ENCODE data around the gene FITM1. TPM values are rescaled to one million over a fixed set of nuclear protein-coding genes. Genes with fewer than 3 reads are reported as not detected.

FITM1 gene
- total RNA-seq, 4 donors from 2014 or later, result 0.27 to 0.67 TPM; not detected in 2

DNA sequence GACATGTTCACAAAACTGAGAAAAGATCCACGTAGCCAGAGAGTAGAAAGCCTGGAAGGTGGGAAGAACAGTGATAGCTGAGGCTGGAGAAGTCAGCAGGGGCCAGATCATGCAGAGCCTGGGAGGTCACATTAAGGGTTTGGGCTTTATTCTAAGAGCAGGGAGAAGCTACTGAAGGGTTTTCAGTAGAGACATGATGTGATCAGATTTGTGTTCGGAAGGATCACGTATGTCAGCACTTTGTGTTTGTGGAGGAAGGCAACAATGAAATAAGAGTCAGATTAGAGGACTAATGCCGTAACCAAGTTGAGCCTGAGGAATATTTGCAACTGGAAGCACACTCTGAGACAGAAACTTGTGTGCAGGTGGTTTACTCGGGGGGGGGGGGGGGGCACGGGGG lies 40.6 kb upstream of the FITM1 start:
- no peaks in the 10 kb centered on the region for H3K9me3 ChIP-seq
- WGBS, 2 donors (ENCODE audit: low coverage in 1 of 2), result 83 to 87% methylated on average over 3 to 5 of the region's 6 CpGs
- no peak for ATAC-seq
- H3K4me3 ChIP-seq, result no peak overlapping the region
- H3K27me3 ChIP-seq, result no peaks in the 10 kb centered on the region
- H3K27ac ChIP-seq, result no peak overlapping the region
- no peaks in the 10 kb centered on the region for H3K36me3 ChIP-seq
- TF ChIP-seq POLR2A (IDR thresholded peaks at IDR 0.05) (no peak), POLR2AphosphoS5 (IDR thresholded peaks at IDR 0.05) (no peak), EP300 (IDR thresholded peaks at IDR 0.05) (no peak)
- TF ChIP-seq, protein P1, sequence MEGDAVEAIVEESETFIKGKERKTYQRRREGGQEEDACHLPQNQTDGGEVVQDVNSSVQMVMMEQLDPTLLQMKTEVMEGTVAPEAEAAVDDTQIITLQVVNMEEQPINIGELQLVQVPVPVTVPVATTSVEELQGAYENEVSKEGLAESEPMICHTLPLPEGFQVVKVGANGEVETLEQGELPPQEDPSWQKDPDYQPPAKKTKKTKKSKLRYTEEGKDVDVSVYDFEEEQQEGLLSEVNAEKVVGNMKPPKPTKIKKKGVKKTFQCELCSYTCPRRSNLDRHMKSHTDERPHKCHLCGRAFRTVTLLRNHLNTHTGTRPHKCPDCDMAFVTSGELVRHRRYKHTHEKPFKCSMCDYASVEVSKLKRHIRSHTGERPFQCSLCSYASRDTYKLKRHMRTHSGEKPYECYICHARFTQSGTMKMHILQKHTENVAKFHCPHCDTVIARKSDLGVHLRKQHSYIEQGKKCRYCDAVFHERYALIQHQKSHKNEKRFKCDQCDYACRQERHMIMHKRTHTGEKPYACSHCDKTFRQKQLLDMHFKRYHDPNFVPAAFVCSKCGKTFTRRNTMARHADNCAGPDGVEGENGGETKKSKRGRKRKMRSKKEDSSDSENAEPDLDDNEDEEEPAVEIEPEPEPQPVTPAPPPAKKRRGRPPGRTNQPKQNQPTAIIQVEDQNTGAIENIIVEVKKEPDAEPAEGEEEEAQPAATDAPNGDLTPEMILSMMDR (IDR thresholded peaks at IDR 0.05), result no peak
- peaks cover 0 to 20% (median 1%) of the 10 kb centered on the region in 3 donors for H3K4me1 ChIP-seq

DNA sequence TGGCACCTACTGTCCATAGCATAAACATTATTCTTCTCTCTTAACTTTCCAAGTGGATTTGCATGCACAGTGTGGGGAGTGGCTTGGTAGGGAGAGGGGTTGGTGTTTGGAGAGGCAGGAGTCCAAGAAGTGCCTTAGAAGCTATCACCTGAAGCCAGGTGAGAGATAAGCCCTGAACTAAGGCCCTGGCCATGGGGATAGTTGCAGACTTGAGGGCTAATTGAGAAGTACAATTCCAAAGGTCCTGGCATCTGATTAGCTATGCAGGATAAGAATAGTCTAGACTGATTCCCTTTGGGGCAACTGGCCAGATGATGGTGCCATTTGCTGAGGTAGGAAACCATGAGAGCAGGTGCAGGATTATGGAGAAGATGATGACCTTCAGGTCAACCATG lies 38.4 kb upstream of the FITM1 start:
- ATAC-seq, result no peak
- TF ChIP-seq POLR2AphosphoS5 (IDR thresholded peaks at IDR 0.05), result no peak
- TF ChIP-seq EP300 (IDR thresholded peaks at IDR 0.05), result no peak
- TF ChIP-seq, protein P1 (IDR thresholded peaks at IDR 0.05), result no peak
- TF ChIP-seq POLR2A (IDR thresholded peaks at IDR 0.05), result no peak
- H3K36me3 ChIP-seq, result no peaks in the 10 kb centered on the region
- H3K9me3 ChIP-seq, result no peaks in the 10 kb centered on the region
- H3K27me3 ChIP-seq, result no peaks in the 10 kb centered on the region
- H3K27ac ChIP-seq, result peak overlapping the region in 1 of 4 donors; percentile 95
- H3K4me1 ChIP-seq, result peaks cover 0 to 31% (median 8%) of the 10 kb centered on the region in 3 donors
- H3K4me3 ChIP-seq, result no peak overlapping the region

DNA sequence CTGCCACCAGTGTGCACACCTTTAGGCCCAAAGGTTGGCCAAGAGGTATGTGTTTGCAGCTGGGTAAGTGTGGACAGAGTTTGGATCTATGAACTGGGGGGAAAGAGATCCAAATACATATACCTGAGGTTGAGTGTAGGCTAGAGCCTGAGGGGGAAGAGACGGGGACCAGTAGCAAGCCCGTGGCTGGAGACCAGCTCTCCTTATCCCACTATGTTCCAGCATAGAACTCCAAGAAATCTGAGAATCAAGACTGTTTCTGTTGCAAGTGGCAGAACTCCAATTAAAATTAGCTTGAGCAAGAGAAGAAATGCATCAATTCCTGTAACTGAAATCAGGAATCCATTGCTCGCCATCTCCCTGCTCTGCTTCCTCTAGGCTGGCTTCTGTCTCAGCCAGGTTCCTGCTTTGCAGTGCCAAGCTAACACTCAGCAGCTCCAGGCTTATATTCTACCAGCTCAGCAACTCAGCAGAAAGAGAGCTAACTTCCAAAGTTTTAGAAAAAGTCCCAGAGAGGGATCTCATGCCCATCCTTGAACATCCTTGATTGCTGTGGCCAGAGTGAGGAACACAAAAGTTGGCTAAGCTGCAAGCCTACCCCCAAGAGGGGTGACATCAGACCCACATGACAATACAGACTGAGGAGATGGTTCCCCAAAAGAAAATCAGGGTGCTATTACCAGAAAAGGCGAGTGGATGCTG lies 37.8 kb upstream of the FITM1 start:
- Histone ChIP-seq H3K4me3 (no peak overlapping the region), H3K9me3 (no peaks in the 10 kb centered on the region), H3K36me3 (peaks cover 0 to 1% of the 10 kb centered on the region in 2 donors), H3K27ac (peak overlapping the region in 3 of 4 donors; percentile 93 to 97 (median 95)), H3K27me3 (no peaks in the 10 kb centered on the region), H3K4me1 (peaks cover 0 to 31% (median 8%) of the 10 kb centered on the region in 3 donors)
- TF ChIP-seq EP300 (IDR thresholded peaks at IDR 0.05) (no peak), POLR2AphosphoS5 (IDR thresholded peaks at IDR 0.05) (no peak), POLR2A (IDR thresholded peaks at IDR 0.05) (no peak)
- TF ChIP-seq, protein P1 (IDR thresholded peaks at IDR 0.05), result no peak
- 96 to 100% methylated on average over 3 to 4 of the region's 4 CpGs for WGBS, 2 donors (ENCODE audit: low coverage in 1 of 2)
- ATAC-seq, result no peak

DNA sequence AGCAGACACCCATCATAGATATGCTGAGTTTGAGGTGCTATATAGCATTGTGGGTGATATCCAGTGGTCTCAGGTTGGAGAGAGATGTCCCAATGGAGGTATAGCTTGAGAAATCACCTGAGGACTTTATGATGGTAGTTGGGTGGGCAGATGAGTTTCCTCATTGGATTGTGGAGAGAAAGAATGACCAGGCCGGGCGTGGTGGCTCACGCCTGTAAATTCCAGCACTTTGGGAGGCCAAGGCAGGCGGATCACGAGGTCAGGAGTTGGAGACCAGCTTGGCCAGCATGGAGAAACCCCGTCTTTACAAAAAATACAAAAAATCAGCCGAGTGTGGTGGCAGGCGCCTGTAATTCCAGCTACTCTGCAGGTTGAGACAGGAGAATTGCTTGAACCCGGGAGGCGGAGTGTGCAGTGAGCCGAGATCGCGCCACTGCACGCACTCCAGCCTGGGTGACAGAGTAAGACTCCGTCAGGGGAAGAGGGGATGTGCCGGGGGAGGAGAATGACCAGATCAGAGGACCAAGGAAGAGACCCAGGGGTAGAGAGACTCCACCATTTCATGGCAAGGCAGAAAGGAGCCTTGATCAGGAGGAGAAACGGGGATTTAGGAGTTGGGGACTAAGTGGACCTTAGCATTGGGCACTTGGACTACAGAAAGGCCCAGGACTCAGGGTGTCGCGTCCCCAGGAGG lies 37.1 kb upstream of the FITM1 start:
- Histone ChIP-seq H3K4me3 (peak overlapping the region in 1 of 2 donors; percentile 94), H3K9me3 (no peaks in the 10 kb centered on the region), H3K27me3 (no peaks in the 10 kb centered on the region), H3K27ac (peak overlapping the region; percentile 62 to 97 (median 94)), H3K4me1 (peaks cover 0 to 31% (median 8%) of the 10 kb centered on the region in 3 donors), H3K36me3 (peaks cover 0 to 8% of the 10 kb centered on the region in 2 donors)
- no peak for TF ChIP-seq POLR2A (IDR thresholded peaks at IDR 0.05)
- TF ChIP-seq, protein P1 (IDR thresholded peaks at IDR 0.05), result no peak
- no peak for TF ChIP-seq EP300 (IDR thresholded peaks at IDR 0.05)
- no peak for TF ChIP-seq POLR2AphosphoS5 (IDR thresholded peaks at IDR 0.05)
- 76 to 78% methylated on average over 3 to 19 of the region's 19 CpGs for WGBS, 2 donors (ENCODE audit: low coverage in 1 of 2)
- no peak for ATAC-seq
